Cardiac fibroblast (primary cell): Measurements from ENCODE around the gene ZNRF2.
A peak's percentile ranks its signal among the peaks of the same experiment; 100 is the strongest.

Experiments
- DNase-seq, 2 donors: peaks; one replicate each; pipeline versions ENCODE4 v3.0.0 to v3.0.0-alpha.2; 2010; ENCODE audit warnings: low read depth in 2 of 2
- H3K4me3 ChIP-seq, 2 donors: replicated peaks in 1 of 2; 1 replicate in 1 of 2; 2 replicates in 1 of 2; pipeline ENCODE4 v1.5.1; 2011; ENCODE audit warnings: low read depth in 2 of 2, low read length in 2 of 2, mild to moderate bottlenecking in 2 of 2, moderate library complexity in 1 of 2
- CTCF ChIP-seq: IDR thresholded peaks from one replicate; pipeline ENCODE4 v1.5.1; 2011; ENCODE audit warnings: low read depth, mild to moderate bottlenecking, low read length, inconsistent platforms

ZNRF2 gene

GRCh38 chr7:30278849-30279652, 5.3 kb upstream of the ZNRF2 start:
- no peak overlapping the region for H3K4me3 ChIP-seq
- TF ChIP-seq CTCF = no peak
- DNase-seq = peak in 1 of 2 donors; percentile 9

GRCh38 chr7:30279653-30279904, 4.8 kb upstream of the ZNRF2 start:
- TF ChIP-seq CTCF = no peak
- H3K4me3 ChIP-seq = no peak overlapping the region
- DNase-seq = no peak

GRCh38 chr7:30280631-30281030, 3.8 kb upstream of the ZNRF2 start:
- H3K4me3 ChIP-seq = no peak overlapping the region
- no peak for DNase-seq
- TF ChIP-seq CTCF = no peak

- no peak for DNase-seq
- TF ChIP-seq CTCF = no peak
- H3K4me3 ChIP-seq = no peak overlapping the region
These were observed 3.1 kb upstream of the ZNRF2 start for GRCh38 chr7:30281263-30281662.

- DNase-seq = no peak
- no peak for TF ChIP-seq CTCF
These were observed 2.6 kb upstream of the ZNRF2 start for GRCh38 chr7:30281791-30282190.

GRCh38 chr7:30282735-30283134, 1.7 kb upstream of the ZNRF2 start:
- no peak overlapping the region for H3K4me3 ChIP-seq
- TF ChIP-seq CTCF = no peak
- DNase-seq = no peak

More at GRCh38 chr7:30281791-30282190, 2.6 kb upstream of the ZNRF2 start:
- no peak overlapping the region for H3K4me3 ChIP-seq

- TF ChIP-seq CTCF = no peak
- peak in 1 of 2 donors; percentile 44 for DNase-seq
These were observed 704 bp downstream of the ZNRF2 start for GRCh38 chr7:30285067-30285535.

More at GRCh38 chr7:30285067-30285535, 704 bp downstream of the ZNRF2 start:
- H3K4me3 ChIP-seq = peak overlapping the region; percentile 58 to 77
